ENCODE results near the gene ZNF534. TPM values are rescaled to one million over a fixed set of nuclear protein-coding genes. Genes with fewer than 3 reads are reported as not detected.

The ZNF534 gene
- total and polyA plus RNA-seq, 9 of the 15 experiments (the other 6 are each of a cell fraction or from before 2014, with no cell fraction given) = 0.08 to 0.33 (median 0.22) TPM; not detected in 1

DNA sequence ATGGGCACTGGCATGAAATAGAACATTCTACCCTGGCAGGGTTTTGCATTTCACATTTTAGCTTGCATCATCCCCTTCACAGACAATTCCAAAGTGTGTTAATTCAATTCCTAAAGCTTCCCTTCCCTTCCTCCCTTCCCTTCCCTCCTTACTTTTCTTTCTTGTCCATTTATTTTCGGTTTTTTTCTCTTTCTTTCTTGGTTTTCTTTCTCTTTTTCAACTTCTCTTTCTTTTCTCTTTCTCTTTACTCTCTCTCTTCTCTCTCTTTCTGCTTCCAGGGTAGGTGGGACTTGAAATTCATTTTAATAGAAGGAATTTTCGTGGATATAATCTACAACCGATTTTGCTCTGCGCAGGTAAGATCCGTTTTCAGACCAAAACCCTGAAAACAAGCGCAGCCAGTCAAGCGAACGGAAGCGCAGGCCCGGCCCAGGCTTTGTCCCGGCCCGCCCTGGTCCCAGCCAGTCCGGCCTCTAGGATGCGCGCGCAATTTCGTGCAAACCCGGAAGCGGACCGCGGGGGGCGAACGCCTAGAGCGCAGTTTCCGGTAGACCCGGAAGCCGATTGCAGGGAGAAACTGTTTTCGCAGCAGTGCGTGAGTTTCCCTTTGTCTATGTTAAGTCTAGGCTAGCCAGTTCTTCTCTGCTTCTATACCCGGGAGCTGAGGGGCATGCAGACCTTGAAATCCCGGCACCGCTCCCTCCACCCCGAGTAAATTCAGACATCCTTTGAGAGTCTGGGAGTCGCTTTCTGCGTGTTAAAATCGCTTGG, 31.5 kb upstream of the ZNF534 start, which contains the start of gene ZNF528 (continued):
- TF ChIP-seq JUNB (CRISPR knock-in tag; conservative IDR thresholded peaks at IDR 0.05) (no peak), ZNF561 (CRISPR knock-in tag; conservative IDR thresholded peaks at IDR 0.05) (no peak), MEF2A (IDR thresholded peaks at IDR 0.05; ENCODE audit: control insufficient read depth, low read depth, low read length) (no peak), CREM (IDR thresholded peaks at IDR 0.05; ENCODE audit: low read depth) (peak; percentile 56; the same call in 1 of the 2 replicates)

DNA sequence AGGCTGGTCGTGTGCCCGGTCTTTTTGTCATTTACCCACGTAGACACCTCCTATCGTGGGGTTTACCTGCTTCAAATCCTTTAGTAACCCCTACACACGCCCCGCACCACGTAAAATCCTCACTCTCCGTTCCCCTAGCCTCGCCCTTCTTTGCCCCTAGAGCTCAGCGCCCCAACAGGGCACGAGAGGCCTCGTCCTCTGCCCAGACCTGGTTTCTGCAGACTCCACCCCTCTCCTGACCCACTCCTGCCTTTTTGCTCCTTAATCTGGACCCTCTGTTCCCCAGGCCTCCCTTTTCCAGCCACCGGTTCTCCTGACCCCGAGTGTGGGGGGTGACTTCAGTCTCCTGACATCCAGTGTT, 30.9 kb upstream of the ZNF534 start:
- DNase-seq (ENCODE audit: extremely low read depth in 1 of 4, low spot score in 3 of 4) = peak in 3 of 4 experiments; percentile 9 to 16 (median 15)
- BruUV-seq (replicated peaks) = TSS peak; percentile 71
- Histone ChIP-seq H2AFZ (ENCODE audit: low read depth, low read length) (peak overlapping the region; percentile 85), H3K4me1 (replicated peaks in 1 of 2; ENCODE audit: control insufficient read depth in 2 of 2, insufficient read depth in 2 of 2, low read length in 2 of 2) (peaks cover 0 to 8% of the 10 kb centered on the region in 2 experiments; a peak in 2 of 5 replicates), H3K9ac (ENCODE audit: insufficient read depth in 1 of 2, low read depth in 2 of 2, low read length in 2 of 2) (peak overlapping the region in 1 of 2 experiments; percentile 50; a peak in 1 of 4 replicates), H3K36me3 (ENCODE audit: control insufficient read depth, insufficient read depth, low read length) (no peaks in the 10 kb centered on the region), H3K79me2 (ENCODE audit: control insufficient read depth, insufficient read depth, low read length) (no peaks in the 10 kb centered on the region), H3K9me1 (ENCODE audit: control insufficient read depth, insufficient read depth, low read length) (no peaks in the 10 kb centered on the region), H3K27ac (ENCODE audit: extremely low read depth, low read depth, low read length) (peak overlapping the region; percentile 50; the same call in 1 of the 3 replicates), H3K4me3 (peak overlapping the region; percentile 50), H4K20me1 (replicated peaks; ENCODE audit: control insufficient read depth, insufficient read depth, low read length) (no peaks in the 10 kb centered on the region), H3K4me2 (ENCODE audit: insufficient read depth, low read length) (peak overlapping the region; percentile 79), H3K9me3 (replicated peaks; ENCODE audit: control insufficient read depth, insufficient read depth, low read depth, low read length) (no peaks in the 10 kb centered on the region), H3K27me3 (ENCODE audit: control insufficient read depth in 2 of 2, insufficient read depth in 2 of 2, low read length in 2 of 2) (no peaks in the 10 kb centered on the region)
- peak; percentile 54; the same call in 2 of the 3 replicates for ATAC-seq
- no peak for FAIRE-seq
- CTCF ChIA-PET (ENCODE audit: low intra/inter-chr PET ratio) = no interaction called here
- in situ Hi-C loops (cut with MboI) = no loop called here
- POLR2A ChIA-PET = no interaction called here
- intact Hi-C loops (cut with micrococcal nuclease) = no loop called here
- WGBS (ENCODE audit: insufficient coverage, low coverage, missing lambda C conversion rate) = 4% methylated on average over 14 of the region's 14 CpGs
- no peak for TF ChIP-seq DEAF1 (CRISPR knock-in tag; IDR thresholded peaks at IDR 0.05)
- no peak for TF ChIP-seq ZNF217 (CRISPR knock-in tag; IDR thresholded peaks at IDR 0.05)
- TF ChIP-seq, protein P1, sequence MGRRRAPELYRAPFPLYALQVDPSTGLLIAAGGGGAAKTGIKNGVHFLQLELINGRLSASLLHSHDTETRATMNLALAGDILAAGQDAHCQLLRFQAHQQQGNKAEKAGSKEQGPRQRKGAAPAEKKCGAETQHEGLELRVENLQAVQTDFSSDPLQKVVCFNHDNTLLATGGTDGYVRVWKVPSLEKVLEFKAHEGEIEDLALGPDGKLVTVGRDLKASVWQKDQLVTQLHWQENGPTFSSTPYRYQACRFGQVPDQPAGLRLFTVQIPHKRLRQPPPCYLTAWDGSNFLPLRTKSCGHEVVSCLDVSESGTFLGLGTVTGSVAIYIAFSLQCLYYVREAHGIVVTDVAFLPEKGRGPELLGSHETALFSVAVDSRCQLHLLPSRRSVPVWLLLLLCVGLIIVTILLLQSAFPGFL (CRISPR knock-in tag; IDR thresholded peaks at IDR 0.05) = no peak
- no peak for TF ChIP-seq MTF1 (CRISPR knock-in tag; IDR thresholded peaks at IDR 0.05; ENCODE audit: borderline replicate concordance)
- peak; percentile 10 for TF ChIP-seq PHF20 (IDR thresholded peaks at IDR 0.05; ENCODE audit: partially characterized antibody)
- TF ChIP-seq FOXP1 (CRISPR knock-in tag; IDR thresholded peaks at IDR 0.05) = no peak
- TF ChIP-seq GTF2E2 (tag; IDR thresholded peaks at IDR 0.05) = 0 out of 2 replicates have a peak, but pooled peaks have one; percentile 7
- peak in 1 of 2 experiments; percentile 43; a peak in 1 of 4 replicates for TF ChIP-seq ZNF639 (CRISPR knock-in tag; conservative IDR thresholded peaks at IDR 0.05 in 1 of 2, IDR thresholded peaks at IDR 0.05 in 1 of 2)
- TF ChIP-seq SAP30 (IDR thresholded peaks at IDR 0.05; ENCODE audit: borderline replicate concordance, insufficient read depth, low read depth, low read length, poor library complexity, severe bottlenecking) = no peak
- TF ChIP-seq TAF9B (IDR thresholded peaks at IDR 0.05; ENCODE audit: partially characterized antibody) = no peak
